Measurements from ENCODE around the gene KLRC4. TPM values are rescaled to one million over a fixed set of nuclear protein-coding genes. Genes with fewer than 3 reads are reported as not detected.

KLRC4 gene, protein sequence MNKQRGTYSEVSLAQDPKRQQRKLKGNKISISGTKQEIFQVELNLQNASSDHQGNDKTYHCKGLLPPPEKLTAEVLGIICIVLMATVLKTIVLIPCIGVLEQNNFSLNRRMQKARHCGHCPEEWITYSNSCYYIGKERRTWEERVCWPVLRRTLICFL
- total RNA-seq = not detected in 2 replicates

GRCh38 chr12:10409392-10409791 is at the start of gene KLRC4:
Gene KLRC4, minus strand, starts transcription at chr12:10409757. Its CDS starts 182 bp downstream, at chr12:10409575.

GRCh38 chr12:10453156-10453555 is 43.6 kb upstream of the KLRC4 start, which contains the start of gene KLRC1:
Gene KLRC1, minus strand, starts transcription at chr12:10453377. Its CDS starts 2,221 bp downstream, at chr12:10451156.

DNA sequence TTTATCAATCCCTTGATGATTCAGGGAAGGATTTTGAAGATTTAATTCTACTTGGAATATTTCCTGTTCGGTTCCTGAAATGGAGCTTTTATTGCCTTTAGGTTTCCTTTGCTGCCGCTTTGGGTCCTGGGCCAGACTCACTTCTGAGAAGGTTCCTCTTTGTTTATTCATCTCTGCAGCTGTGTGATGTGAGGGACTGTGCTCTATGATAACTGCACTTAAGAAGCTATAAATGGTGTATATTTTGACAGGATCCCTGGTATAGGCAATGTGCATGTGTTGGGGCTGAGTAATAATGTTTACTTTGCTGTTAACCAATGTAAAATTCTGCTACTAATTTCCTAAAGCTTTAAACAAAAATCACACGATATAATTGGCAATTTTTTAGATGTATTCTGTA is 26.3 kb upstream of the KLRC4 start, which contains the start of gene KLRC2:
TSS of gene KLRC2 (minus strand) at position 195 of the 400 bp plus-strand sequence. CDS start at position 171, 24 bp downstream.

DNA sequence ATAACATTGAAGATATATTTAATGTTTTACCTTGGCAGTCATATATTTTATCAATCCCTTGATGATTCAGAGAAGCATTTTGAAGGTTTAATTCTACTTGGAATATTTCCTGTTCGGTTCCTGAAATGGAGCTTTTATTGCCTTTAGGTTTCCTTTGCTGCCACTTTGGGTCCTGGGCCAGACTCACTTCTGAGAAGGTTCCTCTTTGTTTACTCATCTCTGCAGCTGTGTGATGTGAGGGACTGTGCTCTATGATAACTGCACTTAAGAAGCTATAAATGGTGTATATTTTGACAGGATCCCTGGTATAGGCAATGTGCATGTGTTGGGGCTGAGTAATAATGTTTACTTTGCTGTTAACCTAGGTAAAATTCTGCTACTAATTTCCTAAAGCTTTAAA is 10.8 kb upstream of the KLRC4 start, which contains the start of gene KLRC3:
TSS of gene KLRC3 (minus strand) at position 262 of the 400 bp plus-strand sequence. CDS start at position 217, 45 bp downstream.

GRCh38 chr12:10389904-10390303 is 19.7 kb downstream of the KLRC4 start, which contains the start of gene KLRK1:
Gene KLRK1, minus strand, starts transcription at chr12:10390041. Its CDS starts 1,231 bp downstream, at chr12:10388810.

Other genes with a start within 250 kb of the KLRC4 start
- 0.33 TPM in 1 of 2 replicates, not detected in the other for gene OLR1, start 237.6 kb downstream of the KLRC4 start, total RNA-seq
- 0.07 TPM in 1 of 2 replicates, not detected in the other for gene TMEM52B, start 230.7 kb downstream of the KLRC4 start, total RNA-seq
- 62.6 and 67.0 TPM in 2 replicates for gene GABARAPL1, start 196.9 kb downstream of the KLRC4 start, total RNA-seq
- 0.50 and 0.65 TPM in 2 replicates for gene KLRD1, start 101.9 kb downstream of the KLRC4 start, total RNA-seq
- not detected in 2 replicates for gene KLRK1, start 19.7 kb downstream of the KLRC4 start, total RNA-seq
- gene KLRC3, start 10.8 kb upstream of the KLRC4 start, total RNA-seq = not detected in 2 replicates
- not detected in 2 replicates for gene KLRC2, start 26.3 kb upstream of the KLRC4 start, total RNA-seq
- not detected in 2 replicates for gene KLRC1, start 43.6 kb upstream of the KLRC4 start, total RNA-seq
- 0.65 and 14.8 TPM in 2 replicates for gene EIF2S3B, start 96.1 kb upstream of the KLRC4 start, total RNA-seq
- gene MAGOHB, start 203.9 kb upstream of the KLRC4 start, total RNA-seq = 18.1 and 20.1 TPM in 2 replicates